GM10248 (cell line): ENCODE measurements around the gene DNMT3A.

Source experiments
- CTCF ChIA-PET: fragments of 300-600 bp; sonication (Branson Sonifier 250); formaldehyde crosslinking; extraction: SDS; loops from one replicate; lab custom pipeline; 2021; ENCODE audit warnings: antibody characterized with exemption; lab: Yijun Ruan, JAX
- POLR2A ChIA-PET: fragments of 350-650 bp; sonication (Branson Sonifier 250); formaldehyde crosslinking; extraction: SDS; loops from one replicate; lab custom pipeline; 2020; ENCODE audit warnings: antibody characterized with exemption; lab: Yijun Ruan, JAX
- DNase-seq: peaks from one replicate; pipeline ENCODE4 v3.0.0; 2012; ENCODE audit errors: extremely low spot score
- TF ChIP-seq, protein P1 (sequence below): IDR thresholded peaks from 2 replicates; pipeline ENCODE4 v1.5.1; 2012; ENCODE audit warnings: mild to moderate bottlenecking, low read depth; ENCODE audit errors: extremely low read depth, missing control alignments, control extremely low read depth

The DNMT3A gene

DNA sequence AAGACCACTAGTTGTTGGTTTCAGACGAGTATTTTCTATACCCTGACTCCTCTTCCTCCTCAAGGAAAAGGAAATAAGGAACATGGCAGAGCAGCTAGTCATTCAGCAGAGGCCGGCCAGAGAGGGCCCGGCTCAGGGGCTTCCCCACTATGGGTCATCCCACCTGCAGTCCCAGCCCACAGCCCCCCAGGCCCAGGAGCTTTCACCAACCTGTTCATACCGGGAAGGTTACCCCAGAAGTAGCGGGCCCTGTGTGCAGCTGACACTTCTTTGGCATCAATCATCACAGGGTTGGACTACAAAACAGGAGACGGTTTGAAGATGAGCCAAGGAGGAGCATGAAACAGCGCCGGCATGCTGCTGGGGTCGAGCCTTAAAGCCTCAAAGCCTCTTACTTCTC lies 102.8 kb downstream of the DNMT3A start:
- POLR2A ChIA-PET = no interaction called here
- TF ChIP-seq, protein P1, sequence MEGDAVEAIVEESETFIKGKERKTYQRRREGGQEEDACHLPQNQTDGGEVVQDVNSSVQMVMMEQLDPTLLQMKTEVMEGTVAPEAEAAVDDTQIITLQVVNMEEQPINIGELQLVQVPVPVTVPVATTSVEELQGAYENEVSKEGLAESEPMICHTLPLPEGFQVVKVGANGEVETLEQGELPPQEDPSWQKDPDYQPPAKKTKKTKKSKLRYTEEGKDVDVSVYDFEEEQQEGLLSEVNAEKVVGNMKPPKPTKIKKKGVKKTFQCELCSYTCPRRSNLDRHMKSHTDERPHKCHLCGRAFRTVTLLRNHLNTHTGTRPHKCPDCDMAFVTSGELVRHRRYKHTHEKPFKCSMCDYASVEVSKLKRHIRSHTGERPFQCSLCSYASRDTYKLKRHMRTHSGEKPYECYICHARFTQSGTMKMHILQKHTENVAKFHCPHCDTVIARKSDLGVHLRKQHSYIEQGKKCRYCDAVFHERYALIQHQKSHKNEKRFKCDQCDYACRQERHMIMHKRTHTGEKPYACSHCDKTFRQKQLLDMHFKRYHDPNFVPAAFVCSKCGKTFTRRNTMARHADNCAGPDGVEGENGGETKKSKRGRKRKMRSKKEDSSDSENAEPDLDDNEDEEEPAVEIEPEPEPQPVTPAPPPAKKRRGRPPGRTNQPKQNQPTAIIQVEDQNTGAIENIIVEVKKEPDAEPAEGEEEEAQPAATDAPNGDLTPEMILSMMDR = no peak
- CTCF ChIA-PET = interaction anchor here (0.8 to 5.0 kb wide), 3 partner anchors 11 to 264 kb away, joined by 3 to 21 read pairs (median 4); no protein-coding TSS in a partner anchor
- no peak for DNase-seq

- POLR2A ChIA-PET = no interaction called here
- CTCF ChIA-PET = interaction anchor here (0.8 to 5.0 kb wide), 3 partner anchors 9 to 49 kb away, joined by 3 to 21 read pairs (median 3); no protein-coding TSS in a partner anchor
- TF ChIP-seq, protein P1 = no peak
- DNase-seq = no peak
These were observed 104.0 kb downstream of the DNMT3A start for GRCh38 chr2:25237764-25238163.

DNA sequence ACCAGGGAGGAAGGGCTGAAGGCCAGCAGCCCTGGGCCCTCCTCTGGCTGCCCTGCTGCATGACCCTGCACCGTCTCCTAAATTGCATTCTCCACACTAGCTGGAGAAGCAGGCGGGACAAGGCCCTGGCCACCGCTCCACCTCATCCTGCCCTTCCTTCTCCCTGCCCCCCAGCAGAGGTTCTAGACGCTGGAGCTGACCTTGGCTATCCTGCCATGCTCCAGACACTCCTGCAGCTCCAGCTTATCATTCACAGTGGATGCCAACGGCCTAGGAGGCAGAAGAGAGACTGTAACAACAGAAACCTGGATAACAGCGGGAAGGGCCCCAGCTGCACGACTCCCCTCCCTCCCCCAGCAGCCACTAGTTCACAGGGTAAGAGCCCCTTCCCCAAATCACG lies 105.0 kb downstream of the DNMT3A start:
- POLR2A ChIA-PET = no interaction called here
- TF ChIP-seq, protein P1 = no peak
- CTCF ChIA-PET = interaction anchor here (0.8 to 5.0 kb wide), 5 partner anchors 8 to 50 kb away, joined by 3 to 21 read pairs (median 3); no protein-coding TSS in a partner anchor
- DNase-seq = no peak

GRCh38 chr2:25234738-25235137 lies 107.0 kb downstream of the DNMT3A start:
- ChIA-PET CTCF (no interaction called here), POLR2A (no interaction called here)
- no peak for DNase-seq
- TF ChIP-seq, protein P1 = no peak

GRCh38 chr2:25233916-25234605 lies 107.7 kb downstream of the DNMT3A start:
- TF ChIP-seq, protein P1 = no peak
- POLR2A ChIA-PET = no interaction called here
- no peak for DNase-seq
- CTCF ChIA-PET = no interaction called here

DNA sequence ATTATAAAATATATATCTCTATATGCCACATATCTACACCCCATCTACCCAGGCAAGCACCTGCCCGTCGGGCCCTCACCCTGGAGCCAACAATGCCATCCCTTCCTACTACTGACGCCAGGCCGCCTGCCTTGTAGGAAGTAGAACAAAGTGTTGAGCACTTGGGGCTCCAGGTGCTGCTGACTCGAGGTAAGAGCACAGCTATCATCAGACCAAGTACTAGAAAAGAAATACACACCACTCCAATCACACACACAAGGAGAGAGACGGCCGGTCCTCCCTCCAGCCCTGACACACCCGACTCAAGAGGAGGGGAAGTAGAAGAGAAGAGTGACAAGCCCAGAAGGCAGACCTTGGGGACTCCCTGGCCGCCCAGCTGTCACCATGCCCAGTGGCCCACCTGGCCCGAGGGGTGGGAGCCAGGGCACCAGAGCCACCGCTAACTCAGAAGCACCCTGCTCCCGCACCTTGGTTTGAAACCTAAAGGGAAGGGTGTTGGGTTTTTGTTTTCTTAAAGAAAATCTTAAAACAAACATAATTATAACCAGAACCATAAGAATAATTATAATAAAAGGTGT lies 109.4 kb downstream of the DNMT3A start:
- TF ChIP-seq, protein P1 = no peak
- no peak for DNase-seq
- CTCF ChIA-PET = interaction anchor here (0.8 kb wide), 1 partner anchor 67 kb away, joined by 3 read pairs; no protein-coding TSS in a partner anchor
- POLR2A ChIA-PET = no interaction called here
